K562 (cell line): ENCODE data around the gene SIMC1. TPM values are rescaled to one million over a fixed set of nuclear protein-coding genes. Genes with fewer than 3 reads are reported as not detected.

ENCODE experiments used
- ADNP ChIP-seq: fragments of 200-800 bp; sonication (Bioruptor generic); IDR thresholded peaks from 2 replicates; pipeline ENCODE4 v1.6.1; 2016; ENCODE audit warnings: missing genetic modification characterization, missing compliant biosample characterization
- CCNT2 ChIP-seq: IDR thresholded peaks from 2 replicates; pipeline ENCODE4 v1.6.1; 2011; ENCODE audit warnings: borderline replicate concordance, low read depth, mild to moderate bottlenecking, moderate library complexity, mixed read lengths, low read length; ENCODE audit not compliant: insufficient read length; ENCODE audit errors: extremely low read depth
- CTBP1 ChIP-seq: fragments of 450-650 bp; IDR thresholded peaks from 2 replicates; pipeline ENCODE4 v1.6.1; 2016; ENCODE audit warnings: borderline replicate concordance
- CXXC5 ChIP-seq: fragments of 250-450 bp; sonication (Bioruptor Pico); IDR thresholded peaks from 2 replicates; pipeline ENCODE4 v1.8.0; 2022; ENCODE audit warnings: inconsistent platforms, mild to moderate bottlenecking, moderate library complexity
- GATAD2B ChIP-seq: fragments of 450-650 bp; IDR thresholded peaks from 2 replicates; pipeline ENCODE4 v1.6.1; 2017; ENCODE audit warnings: mild to moderate bottlenecking, borderline replicate concordance
- JUN ChIP-seq, 2 experiments: sonication (generic) in 1 of 2; formaldehyde crosslinking in 1 of 2; IDR thresholded peaks; 2 replicates each; pipeline versions ENCODE4 v1.6.1 to v1.8.0; 2012 to 2022; ENCODE audit warnings: borderline replicate concordance in 2 of 2, mild to moderate bottlenecking in 2 of 2, improper control_type of control experiment in 1 of 2, low read depth in 1 of 2, low read length in 1 of 2, missing genetic modification reagents in 1 of 2
- KHSRP ChIP-seq: fragments of 450-650 bp; IDR thresholded peaks from 2 replicates; pipeline ENCODE4 v1.6.1; 2017
- MTF1 ChIP-seq: fragments of 250-450 bp; sonication (Bioruptor Pico); IDR thresholded peaks from 2 replicates; pipeline ENCODE4 v1.9.0; 2021; ENCODE audit warnings: moderate library complexity, mild to moderate bottlenecking, inconsistent platforms, borderline replicate concordance
- POLR2G ChIP-seq: fragments of 200-400 bp; formaldehyde crosslinking; IDR thresholded peaks from 2 replicates; pipeline ENCODE4 v1.6.1; 2017; ENCODE audit warnings: low read depth, mild to moderate bottlenecking, antibody characterized with exemption, low read length, moderate library complexity
- SIRT6 ChIP-seq: IDR thresholded peaks from one replicate; pipeline ENCODE4 v1.6.1; 2012; ENCODE audit warnings: low read depth, mild to moderate bottlenecking, control low read depth, inconsistent platforms, low read length, moderate library complexity
- TRIM24 ChIP-seq, 2 experiments: fragments of 450-650 bp; IDR thresholded peaks; 2 replicates each; pipeline ENCODE4 v1.6.1; 2016
- ZNF445 ChIP-seq: fragments of 250-450 bp; sonication (Bioruptor Pico); IDR thresholded peaks from 2 replicates; pipeline ENCODE4 v1.4.0; 2020; ENCODE audit warnings: low read depth, mild to moderate bottlenecking, moderate library complexity
- ZNF589 ChIP-seq: fragments of 200-800 bp; sonication (Bioruptor generic); IDR thresholded peaks from 2 replicates; pipeline ENCODE4 v1.6.1; 2016; ENCODE audit warnings: low read depth, missing genetic modification characterization, missing compliant biosample characterization
- ZNF75A ChIP-seq: fragments of 450-650 bp; formaldehyde crosslinking; IDR thresholded peaks from 2 replicates; pipeline ENCODE4 v1.4.0; 2020; ENCODE audit warnings: mild to moderate bottlenecking
- polyA plus RNA-seq, 8 experiments: library from polyadenylated mRNA; depleted of rRNA in 4 of 8; stranded (reverse) in 5 of 8; unstranded in 3 of 8; fragments of >200 nt; fragmentation: Nextera tagmentation in 2 of 8; fragmentation: Illumina TruSeq in 1 of 8; extraction: Ambion mirVana in 2 of 8; extraction: Trizol in 1 of 8; gene quantifications; 2 replicates each; pipeline versions ENCODE4 v1.2.1 to v1.2.3, GENCODE V29; 2011 to 2014; ENCODE audit warnings: inconsistent platforms in 1 of 8, missing spikeins in 1 of 8
- total RNA-seq, 7 experiments: library from RNA; depleted of rRNA in 6 of 7; stranded (reverse); fragments of >200 nt in 6 of 7; fragmentation: Illumina TruSeq in 2 of 7; extraction: Trizol in 2 of 7; gene quantifications; 2 replicates each; pipeline versions ENCODE4 v1.2.1 to v1.2.3, GENCODE V29; 2011 to 2021; ENCODE audit warnings: low replicate concordance in 1 of 7
- TF ChIP-seq, protein P1 (sequence below): fragments of 450-650 bp; IDR thresholded peaks from 2 replicates; pipeline ENCODE4 v1.6.1; 2016; ENCODE audit warnings: low read depth
- TF ChIP-seq, protein P2 (sequence below): fragments of 250-450 bp; sonication (Bioruptor Pico); IDR thresholded peaks from 2 replicates; pipeline ENCODE4 v1.6.1; 2021; ENCODE audit warnings: mild to moderate bottlenecking

The SIMC1 gene
- total and polyA plus RNA-seq, 9 of the 15 experiments (the other 6 are each of a cell fraction or from before 2014, with no cell fraction given): 7.2 to 36.3 (median 14.7) TPM

DNA sequence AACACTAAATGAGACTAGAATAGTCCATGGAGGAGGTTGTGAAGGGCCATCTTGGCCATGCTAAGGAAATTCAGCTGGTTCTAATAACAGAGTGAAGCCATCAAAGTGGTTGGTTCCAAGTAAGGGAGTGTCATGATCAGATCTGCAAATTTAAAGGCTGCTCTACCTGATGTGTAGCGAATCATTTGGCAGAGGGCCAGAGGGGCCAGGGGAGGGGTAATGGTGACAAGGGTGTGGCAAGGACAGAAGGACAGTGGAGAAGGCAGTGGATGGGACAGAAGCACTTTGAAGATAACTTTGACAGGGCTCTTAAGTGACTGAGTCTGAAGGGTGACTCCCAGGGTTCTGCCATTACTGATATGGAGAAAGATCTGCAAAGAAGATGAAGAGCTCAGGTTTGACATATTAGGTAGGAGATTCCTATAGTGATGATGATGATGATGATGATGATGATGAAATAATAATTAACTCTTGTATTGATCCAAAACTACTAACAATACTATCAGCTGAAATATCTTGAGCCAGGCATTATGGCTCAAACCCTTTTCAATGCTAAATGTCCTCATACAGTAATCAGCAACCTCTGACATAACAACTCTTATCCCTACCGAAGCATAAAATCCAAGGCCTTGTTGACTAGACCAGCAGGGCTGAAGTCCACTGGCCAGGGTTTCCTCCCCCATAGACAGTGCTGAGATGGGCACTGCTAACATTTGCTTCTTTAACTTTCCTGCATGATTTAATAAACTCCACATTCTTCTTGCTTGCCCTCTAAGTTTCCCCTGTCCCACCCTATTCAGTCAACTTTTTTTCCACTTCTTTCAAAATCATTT, 103.3 kb downstream of the SIMC1 start (continued):
- TF ChIP-seq, protein P1, sequence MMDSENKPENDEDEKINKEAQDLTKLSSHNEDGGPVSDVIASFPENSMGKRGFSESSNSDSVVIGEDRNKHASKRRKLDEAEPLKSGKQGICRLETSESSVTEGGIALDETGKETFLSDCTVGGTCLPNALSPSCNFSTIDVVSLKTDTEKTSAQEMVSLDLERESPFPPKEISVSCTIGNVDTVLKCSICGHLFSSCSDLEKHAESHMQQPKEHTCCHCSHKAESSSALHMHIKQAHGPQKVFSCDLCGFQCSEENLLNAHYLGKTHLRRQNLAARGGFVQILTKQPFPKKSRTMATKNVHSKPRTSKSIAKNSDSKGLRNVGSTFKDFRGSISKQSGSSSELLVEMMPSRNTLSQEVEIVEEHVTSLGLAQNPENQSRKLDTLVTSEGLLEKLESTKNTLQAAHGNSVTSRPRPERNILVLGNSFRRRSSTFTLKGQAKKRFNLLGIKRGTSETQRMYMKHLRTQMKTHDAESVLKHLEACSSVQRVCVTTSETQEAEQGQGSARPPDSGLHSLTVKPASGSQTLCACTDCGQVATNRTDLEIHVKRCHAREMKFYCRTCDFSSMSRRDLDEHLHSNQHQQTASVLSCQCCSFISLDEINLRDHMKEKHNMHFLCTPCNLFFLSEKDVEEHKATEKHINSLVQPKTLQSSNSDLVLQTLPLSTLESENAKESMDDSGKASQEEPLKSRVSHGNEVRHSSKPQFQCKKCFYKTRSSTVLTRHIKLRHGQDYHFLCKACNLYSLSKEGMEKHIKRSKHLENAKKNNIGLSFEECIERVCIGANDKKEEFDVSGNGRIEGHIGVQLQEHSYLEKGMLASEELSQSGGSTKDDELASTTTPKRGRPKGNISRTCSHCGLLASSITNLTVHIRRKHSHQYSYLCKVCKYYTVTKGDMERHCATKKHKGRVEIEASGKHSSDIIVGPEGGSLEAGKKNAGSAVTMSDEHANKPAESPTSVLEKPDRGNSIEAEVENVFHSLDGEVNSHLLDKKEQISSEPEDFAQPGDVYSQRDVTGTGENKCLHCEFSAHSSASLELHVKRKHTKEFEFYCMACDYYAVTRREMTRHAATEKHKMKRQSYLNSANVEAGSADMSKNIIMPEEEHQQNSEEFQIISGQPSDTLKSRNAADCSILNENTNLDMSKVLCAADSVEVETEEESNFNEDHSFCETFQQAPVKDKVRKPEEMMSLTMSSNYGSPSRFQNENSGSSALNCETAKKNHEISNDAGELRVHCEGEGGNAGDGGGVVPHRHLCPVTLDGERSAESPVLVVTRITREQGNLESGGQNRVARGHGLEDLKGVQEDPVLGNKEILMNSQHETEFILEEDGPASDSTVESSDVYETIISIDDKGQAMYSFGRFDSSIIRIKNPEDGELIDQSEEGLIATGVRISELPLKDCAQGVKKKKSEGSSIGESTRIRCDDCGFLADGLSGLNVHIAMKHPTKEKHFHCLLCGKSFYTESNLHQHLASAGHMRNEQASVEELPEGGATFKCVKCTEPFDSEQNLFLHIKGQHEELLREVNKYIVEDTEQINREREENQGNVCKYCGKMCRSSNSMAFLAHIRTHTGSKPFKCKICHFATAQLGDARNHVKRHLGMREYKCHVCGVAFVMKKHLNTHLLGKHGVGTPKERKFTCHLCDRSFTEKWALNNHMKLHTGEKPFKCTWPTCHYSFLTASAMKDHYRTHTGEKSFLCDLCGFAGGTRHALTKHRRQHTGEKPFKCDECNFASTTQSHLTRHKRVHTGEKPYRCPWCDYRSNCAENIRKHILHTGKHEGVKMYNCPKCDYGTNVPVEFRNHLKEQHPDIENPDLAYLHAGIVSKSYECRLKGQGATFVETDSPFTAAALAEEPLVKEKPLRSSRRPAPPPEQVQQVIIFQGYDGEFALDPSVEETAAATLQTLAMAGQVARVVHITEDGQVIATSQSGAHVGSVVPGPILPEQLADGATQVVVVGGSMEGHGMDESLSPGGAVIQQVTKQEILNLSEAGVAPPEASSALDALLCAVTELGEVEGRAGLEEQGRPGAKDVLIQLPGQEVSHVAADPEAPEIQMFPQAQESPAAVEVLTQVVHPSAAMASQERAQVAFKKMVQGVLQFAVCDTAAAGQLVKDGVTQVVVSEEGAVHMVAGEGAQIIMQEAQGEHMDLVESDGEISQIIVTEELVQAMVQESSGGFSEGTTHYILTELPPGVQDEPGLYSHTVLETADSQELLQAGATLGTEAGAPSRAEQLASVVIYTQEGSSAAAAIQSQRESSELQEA: no peak
- TF ChIP-seq POLR2G: no peak
- no peak for TF ChIP-seq ADNP (tag)
- no peak for TF ChIP-seq ZNF589 (CRISPR knock-in tag)
- no peak for TF ChIP-seq ZNF445
- TF ChIP-seq TRIM24 (IDR thresholded peaks at IDR 0.05): no peak
- TF ChIP-seq GATAD2B: no peak
- TF ChIP-seq JUN (IDR thresholded peaks at IDR 0.05; ENCODE audit: borderline replicate concordance, low read depth, low read length): no peak
- TF ChIP-seq JUN (CRISPR knock-in tag; IDR thresholded peaks at IDR 0.05; ENCODE audit: borderline replicate concordance): no peak
- peak; percentile 83 for TF ChIP-seq CTBP1
- TF ChIP-seq KHSRP: no peak
- TF ChIP-seq, protein P2, sequence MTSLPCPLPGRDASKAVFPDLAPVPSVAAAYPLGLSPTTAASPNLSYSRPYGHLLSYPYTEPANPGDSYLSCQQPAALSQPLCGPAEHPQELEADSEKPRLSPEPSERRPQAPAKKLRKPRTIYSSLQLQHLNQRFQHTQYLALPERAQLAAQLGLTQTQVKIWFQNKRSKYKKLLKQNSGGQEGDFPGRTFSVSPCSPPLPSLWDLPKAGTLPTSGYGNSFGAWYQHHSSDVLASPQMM: no peak
- no peak for TF ChIP-seq ZNF75A
- TF ChIP-seq CCNT2: no peak
- no peak for TF ChIP-seq MTF1
- TF ChIP-seq SIRT6: no peak
- peak; percentile 9; the same call in 1 of the 2 replicates for TF ChIP-seq CXXC5 (CRISPR knock-in tag)
